Esophagus squamous epithelium (tissue), 5 donors: ENCODE measurements around the gene CDK18. TPM values are rescaled to one million over a fixed set of nuclear protein-coding genes. Genes with fewer than 3 reads are reported as not detected.

Experiments
- DNase-seq: peaks from one replicate; lab custom pipeline; 2025; lab: John Stamatoyannopoulos, UW
- H3K27ac ChIP-seq, 4 donors: fragments of 200-600 bp; sonication (generic); one replicate each; pipeline ENCODE4 v1.5.1; 2016 to 2019; ENCODE audit warnings: mild to moderate bottlenecking in 1 of 4
- H3K27me3 ChIP-seq, 4 donors: fragments of 200-600 bp; sonication (generic); 1 replicate in 3 of 4; 2 replicates in 1 of 4; pipeline versions ENCODE4 v1.5.1 to v1.6.0; 2017 to 2021; ENCODE audit warnings: antibody characterized with exemption in 1 of 4
- H3K36me3 ChIP-seq, 3 donors: fragments of 200-600 bp; sonication (generic); one replicate each; pipeline ENCODE4 v1.5.1; 2016 to 2019
- H3K4me1 ChIP-seq, 3 donors: fragments of 200-600 bp; sonication (generic); one replicate each; pipeline ENCODE4 v1.5.1; 2017 to 2019
- H3K4me3 ChIP-seq, 4 donors: fragments of 200-600 bp; sonication (generic); 1 replicate in 3 of 4; 2 replicates in 1 of 4; pipeline ENCODE4 v1.5.1; 2016 to 2019; ENCODE audit warnings: mild to moderate bottlenecking in 2 of 4, moderate library complexity in 1 of 4
- H3K9me3 ChIP-seq, 3 donors: fragments of 200-600 bp; sonication (generic); one replicate each; pipeline ENCODE4 v1.5.1; 2016 to 2019
- CTCF ChIP-seq, 6 experiments: fragments of 450-650 bp in 4 of 6; fragments of 200-600 bp in 2 of 6; sonication (generic) in 2 of 6; IDR thresholded peaks; one replicate each; pipeline ENCODE4 v1.5.1; 2016 to 2019; ENCODE audit warnings: antibody characterized with exemption in 6 of 6, mild to moderate bottlenecking in 4 of 6, moderate library complexity in 4 of 6
- POLR2A ChIP-seq, 4 donors: fragments of 450-650 bp; IDR thresholded peaks; one replicate each; pipeline ENCODE4 v1.6.1; 2017; ENCODE audit warnings: antibody characterized with exemption in 4 of 4, mild to moderate bottlenecking in 4 of 4, moderate library complexity in 3 of 4
- WGBS, 2 donors: methylation state at CpG; one replicate each; pipeline ENCODE4 v1.1.5; 2018; 5-methylcytosine and 5-hydroxymethylcytosine counted together
- intact Hi-C: fragments of 100-400 bp; cut with DNase I; formaldehyde crosslinking; loops from one replicate; pipeline ENCODE4 v1.15.0; 2022
- small RNA-seq, 4 donors: library from RNA; depleted of rRNA; stranded (forward); fragments of <200 nt; gene quantifications; one replicate each; pipeline ENCODE3, GENCODE V24; 2016
- total RNA-seq, 4 donors: library from RNA; depleted of rRNA; stranded (reverse); fragments of >200 nt; gene quantifications; one replicate each; pipeline ENCODE4 v1.1.0, GENCODE V29; 2016
- donor health status: DM: yes; HTN: yes; CAD: no.

Gene CDK18
- total RNA-seq, 4 donors from 2014 or later = 2.5 to 10.7 (median 6.3) TPM

- 60 to 100% methylated on average over 1 of the region's 3 CpGs for WGBS, 2 donors
Observed at GRCh38 chr1:205580923-205581180, 76.4 kb downstream of the CDK18 start.

GRCh38 chr1:205581321-205581980, 77.0 kb downstream of the CDK18 start:
- intact Hi-C loops = loop anchor here (10.0 kb wide), 1 partner anchor 47 kb away; no protein-coding TSS in a partner anchor
- Histone ChIP-seq H3K4me1 (peaks cover 12 to 45% (median 23%) of the 10 kb centered on the region in 3 donors), H3K36me3 (no peaks in the 10 kb centered on the region), H3K27ac (peak overlapping the region in 3 of 4 donors; percentile 34 to 63 (median 54)), H3K27me3 (peaks cover 0 to 39% (median 0%) of the 10 kb centered on the region in 4 donors), H3K4me3 (no peak overlapping the region), H3K9me3 (no peaks in the 10 kb centered on the region)
- WGBS, 2 donors = 79 to 100% methylated on average over 1 to 4 of the region's 9 CpGs
- no peak for TF ChIP-seq CTCF (IDR thresholded peaks at IDR 0.05)
- no peak for TF ChIP-seq POLR2A (IDR thresholded peaks at IDR 0.05)
- DNase-seq = no peak

More at GRCh38 chr1:205580923-205581180, 76.4 kb downstream of the CDK18 start:
- TF ChIP-seq CTCF (IDR thresholded peaks at IDR 0.05) = no peak
- TF ChIP-seq POLR2A (IDR thresholded peaks at IDR 0.05) = no peak
- intact Hi-C loops = loop anchor here (10.0 kb wide), 1 partner anchor 46 kb away; no protein-coding TSS in a partner anchor
- DNase-seq = no peak
- no peaks in the 10 kb centered on the region for H3K36me3 ChIP-seq
- H3K9me3 ChIP-seq = no peaks in the 10 kb centered on the region
- no peak overlapping the region for H3K27ac ChIP-seq
- no peak overlapping the region for H3K4me3 ChIP-seq
- peaks cover 0 to 45% (median 0%) of the 10 kb centered on the region in 4 donors for H3K27me3 ChIP-seq
- peaks cover 12 to 39% (median 19%) of the 10 kb centered on the region in 3 donors for H3K4me1 ChIP-seq

GRCh38 chr1:205582046-205582445, 77.6 kb downstream of the CDK18 start:
- DNase-seq = no peak
- Histone ChIP-seq H3K36me3 (no peaks in the 10 kb centered on the region), H3K27ac (peak overlapping the region in 3 of 4 donors; percentile 34 to 63 (median 54)), H3K9me3 (no peaks in the 10 kb centered on the region), H3K4me3 (no peak overlapping the region), H3K4me1 (peaks cover 12 to 45% (median 23%) of the 10 kb centered on the region in 3 donors), H3K27me3 (peaks cover 0 to 35% (median 0%) of the 10 kb centered on the region in 4 donors)
- 35 to 59% methylated on average over 5 to 11 of the region's 11 CpGs for WGBS, 2 donors
- intact Hi-C loops = loop anchor here (10.0 kb wide), 1 partner anchor 47 kb away; no protein-coding TSS in a partner anchor
- TF ChIP-seq CTCF (IDR thresholded peaks at IDR 0.05) = no peak
- no peak for TF ChIP-seq POLR2A (IDR thresholded peaks at IDR 0.05)

Small RNA genes within 50 kb of the gene (small RNA-seq; reads per million reads assigned to genes)
- gene RNU2-19P = 0 to 0.09 (median 0) reads per million in 4 donors

Other genes starting within 250 kb of the CDK18 start
- gene NUAK2, start 182.9 kb upstream of the CDK18 start, total RNA-seq = 10 to 100 TPM; 15.8 to 32.0 (median 21.4) TPM
- gene KLHDC8A, start 147.7 kb upstream of the CDK18 start, total RNA-seq = 1 to 10 TPM in 3 of 4 donors, under 1 TPM in 1; 0.97 to 4.4 (median 2.1) TPM
- 1 to 10 TPM in 3 of 4 donors, not detected in 1; 1.1 to 1.4 (median 1.3) TPM for gene LEMD1, start 82.6 kb upstream of the CDK18 start, total RNA-seq
- gene BLACAT1, start 48.6 kb upstream of the CDK18 start, total RNA-seq = 1 to 10 TPM in 2 of 4 donors, under 1 TPM in 2; 0.29 to 2.3 (median 0.99) TPM
- gene ELK4, start 127.3 kb downstream of the CDK18 start, total RNA-seq = 10 to 100 TPM; 13.2 to 27.7 (median 16.0) TPM
- gene SLC45A3, start 175.8 kb downstream of the CDK18 start, total RNA-seq = 1 to 10 TPM; 1.2 to 3.1 (median 1.4) TPM
- gene NUCKS1, start 245.5 kb downstream of the CDK18 start, total RNA-seq = 10 to 100 TPM; 32.4 to 73.4 (median 60.9) TPM